Right atrium auricular region (tissue), 2 donors: Measurements from ENCODE around the gene URM1. TPM values are rescaled to one million over a fixed set of nuclear protein-coding genes. Genes with fewer than 3 reads are reported as not detected.

Source experiments
- DNase-seq: peaks from one replicate; pipeline ENCODE4 v3.0.0-alpha.2; 2019; ENCODE audit warnings: low spot score
- H3K27ac ChIP-seq, 2 donors: fragments of 200-600 bp; sonication (generic); 1 replicate in 1 of 2; 2 replicates in 1 of 2; pipeline ENCODE4 v1.5.1; 2016 to 2019
- H3K27me3 ChIP-seq, 2 donors: fragments of 200-600 bp; sonication (generic); one replicate each; pipeline versions ENCODE4 v1.5.1 to v1.6.0; 2017 to 2019
- H3K36me3 ChIP-seq: fragments of 200-600 bp; sonication (generic); one replicate; pipeline ENCODE4 v1.5.1; 2016
- H3K4me1 ChIP-seq, 2 donors: fragments of 200-600 bp; sonication (generic); one replicate each; pipeline versions ENCODE4 v1.5.1 to v1.6.0; 2017 to 2019
- H3K4me3 ChIP-seq, 2 donors: fragments of 200-600 bp; sonication (generic); 1 replicate in 1 of 2; 2 replicates in 1 of 2; pipeline ENCODE4 v1.5.1; 2017 to 2019; ENCODE audit warnings: mild to moderate bottlenecking in 1 of 2, moderate library complexity in 1 of 2
- H3K9me3 ChIP-seq, 2 donors: fragments of 200-600 bp; sonication (generic); one replicate each; pipeline ENCODE4 v1.5.1; 2019
- CTCF ChIP-seq, 2 donors: fragments of 200-600 bp; sonication (generic); IDR thresholded peaks; one replicate each; pipeline ENCODE4 v1.5.1; 2019; ENCODE audit warnings: antibody characterized with exemption in 2 of 2
- microRNA counts, 2 donors: library from miRNA; unstranded; fragments of <30 nt; microRNA quantifications; one replicate each; lab custom pipeline; 2016 to 2017
- microRNA-seq, 2 donors: library from miRNA; unstranded; fragments of <30 nt; microRNA quantifications; one replicate each; pipeline ENCODE4, GENCODE V29; 2016 to 2017; ENCODE audit warnings: borderline number of aligned reads in 2 of 2, borderline replicate concordance in 1 of 2
- total RNA-seq, 2 donors: library from RNA; depleted of rRNA; stranded (reverse); fragments of >200 nt; gene quantifications; one replicate each; pipeline ENCODE4 v1.1.0, GENCODE V29; 2016

Gene URM1
- total RNA-seq, 2 donors from 2014 or later: 34.0 to 37.3 TPM

GRCh38 chr9:128439273-128439672, 68.1 kb downstream of the URM1 start:
- DNase-seq: no peak
- H3K9me3 ChIP-seq: no peaks in the 10 kb centered on the region
- no peak overlapping the region for H3K4me3 ChIP-seq
- H3K36me3 ChIP-seq: no peaks in the 10 kb centered on the region
- no peaks in the 10 kb centered on the region for H3K27me3 ChIP-seq
- H3K4me1 ChIP-seq: peaks cover 0 to 9% of the 10 kb centered on the region in 2 donors
- no peak for TF ChIP-seq CTCF (IDR thresholded peaks at IDR 0.05)
- no peak overlapping the region for H3K27ac ChIP-seq

MicroRNAs within 50 kb of the gene (microRNA counts, 767-probe panel; counts per million panel counts)
- 0 to 31.0 counts per million in 2 donors for microRNA hsa-miR-219-2-3p (lab: Ali Mortazavi, UCI)

Small RNAs within 50 kb of the gene (microRNA-seq; reads per million reads assigned to microRNA genes)
- gene MIR219B: 0 reads per million in 2 donors

Other genes with a start within 250 kb of the URM1 start
- gene PTGES2, start 243.6 kb upstream of the URM1 start, total RNA-seq: 100 to 1,000 TPM; 114 to 118 TPM
- not detected for gene LCN2, start 221.9 kb upstream of the URM1 start, total RNA-seq
- 100 to 1,000 TPM; 219 to 362 TPM for gene BBLN, start 211.1 kb upstream of the URM1 start, total RNA-seq
- 10 to 100 TPM; 41.6 to 45.9 TPM for gene CIZ1, start 179.8 kb upstream of the URM1 start, total RNA-seq
- gene DNM1, start 168.0 kb upstream of the URM1 start, total RNA-seq: 1 to 10 TPM; 2.5 to 3.9 TPM
- gene GOLGA2, start 95.4 kb upstream of the URM1 start, total RNA-seq: 10 to 100 TPM; 83.3 to 91.6 TPM
- gene SWI5, start 95.1 kb upstream of the URM1 start, total RNA-seq: 10 to 100 TPM; 21.5 to 23.0 TPM
- gene TRUB2, start 48.9 kb upstream of the URM1 start, total RNA-seq: 10 to 100 TPM in 1 of 2 donors, 1 to 10 TPM in 1; 9.3 to 10.2 TPM
- 10 to 100 TPM; 31.4 to 33.6 TPM for gene COQ4, start 48.5 kb upstream of the URM1 start, total RNA-seq
- gene SLC27A4, start 30.8 kb upstream of the URM1 start, total RNA-seq: 10 to 100 TPM; 16.6 to 26.9 TPM
- gene CERCAM, start 49.5 kb downstream of the URM1 start, total RNA-seq: 10 to 100 TPM; 13.3 to 15.8 TPM
- 10 to 100 TPM in 1 of 2 donors, 1 to 10 TPM in 1; 9.7 to 12.1 TPM for gene ODF2, start 84.6 kb downstream of the URM1 start, total RNA-seq
- 10 to 100 TPM; 14.4 to 18.1 TPM for gene GLE1, start 133.3 kb downstream of the URM1 start, total RNA-seq
- gene SPTAN1, start 181.2 kb downstream of the URM1 start, total RNA-seq: 100 to 1,000 TPM; 233 to 270 TPM